ENCODE results near the gene OCA2.

Gene OCA2

DNA sequence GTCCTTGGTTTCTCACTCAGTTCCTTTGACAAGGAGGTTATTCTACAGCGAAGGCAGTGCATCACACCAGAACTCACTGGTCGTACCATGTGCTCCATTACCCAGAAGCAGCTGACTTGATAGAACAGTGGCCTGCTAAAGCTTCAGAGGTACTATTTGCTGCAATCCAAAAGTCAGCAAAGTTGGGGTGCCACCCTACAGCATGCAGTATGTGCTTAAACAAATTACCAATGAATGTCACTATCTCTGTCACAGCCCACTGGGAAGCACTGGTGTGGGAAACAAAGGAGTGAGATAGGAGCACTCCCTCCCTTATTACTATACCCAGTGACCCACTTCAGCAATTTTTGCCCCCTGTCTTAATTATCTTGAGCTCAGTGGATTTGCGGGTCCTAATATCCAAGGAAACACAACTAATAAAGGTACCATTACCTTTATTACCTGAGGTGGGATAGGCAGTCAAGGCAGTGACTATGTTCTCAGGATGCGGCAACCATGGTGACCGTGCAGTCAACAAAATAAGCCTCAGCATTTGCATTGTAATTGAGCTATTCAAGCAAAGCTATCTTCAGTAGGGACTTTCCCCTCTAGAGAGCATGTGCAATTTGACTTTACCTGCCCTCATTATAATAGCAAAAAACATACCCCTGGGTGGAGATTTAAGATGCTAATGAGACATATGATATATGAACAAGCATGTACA is 199.4 kb downstream of the OCA2 start:
- H3K36me3 ChIP-seq (ENCODE audit: low read length), result no peaks in the 10 kb centered on the region

DNA sequence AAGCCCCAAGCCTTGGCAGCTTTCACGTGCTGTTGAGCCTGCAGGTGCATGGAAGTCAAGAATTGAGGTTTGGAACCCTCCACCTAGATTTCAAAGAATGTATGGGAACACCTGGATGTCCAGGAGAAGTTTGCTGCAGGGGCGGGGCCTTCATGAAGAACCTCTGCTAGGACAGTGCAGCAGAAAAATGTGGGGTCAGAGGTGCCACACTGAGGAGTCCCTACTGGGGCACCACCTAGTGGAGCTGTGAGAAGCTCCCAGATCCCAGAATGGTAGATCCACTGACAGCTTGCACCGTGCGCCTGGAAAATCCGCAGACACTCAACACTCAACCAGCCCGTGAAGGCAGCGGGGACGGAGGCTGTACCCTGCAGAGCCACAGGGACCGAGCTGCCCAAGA is 201.6 kb downstream of the OCA2 start:
- Histone ChIP-seq H2AFZ (ENCODE audit: low read depth, low read length, severe bottlenecking) (no peak overlapping the region), H3K36me3 (ENCODE audit: low read length) (no peaks in the 10 kb centered on the region), H3K4me3 (ENCODE audit: insufficient read depth, low read length, poor library complexity, severe bottlenecking) (no peak overlapping the region), H3K27me3 (ENCODE audit: low read length) (no peaks in the 10 kb centered on the region), H3K79me2 (ENCODE audit: insufficient read depth, low read length) (no peaks in the 10 kb centered on the region), H3K9ac (ENCODE audit: low read length) (no peak overlapping the region), H3F3A (ENCODE audit: insufficient read depth) (no peaks in the 10 kb centered on the region), H3K9me3 (ENCODE audit: insufficient read depth, low read length) (no peaks in the 10 kb centered on the region), H3K4me2 (ENCODE audit: low read depth, low read length, poor library complexity, severe bottlenecking) (no peak overlapping the region), H4K20me1 (ENCODE audit: low read depth, low read length) (no peaks in the 10 kb centered on the region), H3K27ac (ENCODE audit: low read depth, low read length) (no peak overlapping the region), H3K9me2 (replicated peaks; ENCODE audit: insufficient read depth, low read length) (no peaks in the 10 kb centered on the region)
- TF ChIP-seq EZH2phosphoT487 (conservative IDR thresholded peaks at IDR 0.05; ENCODE audit: low read length), result no peak
- TF ChIP-seq, protein P1, sequence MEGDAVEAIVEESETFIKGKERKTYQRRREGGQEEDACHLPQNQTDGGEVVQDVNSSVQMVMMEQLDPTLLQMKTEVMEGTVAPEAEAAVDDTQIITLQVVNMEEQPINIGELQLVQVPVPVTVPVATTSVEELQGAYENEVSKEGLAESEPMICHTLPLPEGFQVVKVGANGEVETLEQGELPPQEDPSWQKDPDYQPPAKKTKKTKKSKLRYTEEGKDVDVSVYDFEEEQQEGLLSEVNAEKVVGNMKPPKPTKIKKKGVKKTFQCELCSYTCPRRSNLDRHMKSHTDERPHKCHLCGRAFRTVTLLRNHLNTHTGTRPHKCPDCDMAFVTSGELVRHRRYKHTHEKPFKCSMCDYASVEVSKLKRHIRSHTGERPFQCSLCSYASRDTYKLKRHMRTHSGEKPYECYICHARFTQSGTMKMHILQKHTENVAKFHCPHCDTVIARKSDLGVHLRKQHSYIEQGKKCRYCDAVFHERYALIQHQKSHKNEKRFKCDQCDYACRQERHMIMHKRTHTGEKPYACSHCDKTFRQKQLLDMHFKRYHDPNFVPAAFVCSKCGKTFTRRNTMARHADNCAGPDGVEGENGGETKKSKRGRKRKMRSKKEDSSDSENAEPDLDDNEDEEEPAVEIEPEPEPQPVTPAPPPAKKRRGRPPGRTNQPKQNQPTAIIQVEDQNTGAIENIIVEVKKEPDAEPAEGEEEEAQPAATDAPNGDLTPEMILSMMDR (IDR thresholded peaks at IDR 0.05; ENCODE audit: insufficient read depth, low read length, poor library complexity, severe bottlenecking), result no peak

More for the DNA sequence above, 199.4 kb downstream of the OCA2 start:
- no peak for TF ChIP-seq EZH2phosphoT487 (conservative IDR thresholded peaks at IDR 0.05; ENCODE audit: low read length)
- TF ChIP-seq, protein P1 (IDR thresholded peaks at IDR 0.05; ENCODE audit: insufficient read depth, low read length, poor library complexity, severe bottlenecking), result no peak
- Histone ChIP-seq H3K4me3 (ENCODE audit: insufficient read depth, low read length, poor library complexity, severe bottlenecking) (no peak overlapping the region), H3K9me2 (replicated peaks; ENCODE audit: insufficient read depth, low read length) (no peaks in the 10 kb centered on the region), H4K20me1 (ENCODE audit: low read depth, low read length) (no peaks in the 10 kb centered on the region), H2AFZ (ENCODE audit: low read depth, low read length, severe bottlenecking) (no peak overlapping the region), H3F3A (ENCODE audit: insufficient read depth) (no peaks in the 10 kb centered on the region), H3K79me2 (ENCODE audit: insufficient read depth, low read length) (no peaks in the 10 kb centered on the region), H3K9me3 (ENCODE audit: insufficient read depth, low read length) (no peaks in the 10 kb centered on the region), H3K27ac (ENCODE audit: low read depth, low read length) (no peak overlapping the region), H3K27me3 (ENCODE audit: low read length) (no peaks in the 10 kb centered on the region), H3K4me2 (ENCODE audit: low read depth, low read length, poor library complexity, severe bottlenecking) (no peak overlapping the region), H3K9ac (ENCODE audit: low read length) (no peak overlapping the region)

DNA sequence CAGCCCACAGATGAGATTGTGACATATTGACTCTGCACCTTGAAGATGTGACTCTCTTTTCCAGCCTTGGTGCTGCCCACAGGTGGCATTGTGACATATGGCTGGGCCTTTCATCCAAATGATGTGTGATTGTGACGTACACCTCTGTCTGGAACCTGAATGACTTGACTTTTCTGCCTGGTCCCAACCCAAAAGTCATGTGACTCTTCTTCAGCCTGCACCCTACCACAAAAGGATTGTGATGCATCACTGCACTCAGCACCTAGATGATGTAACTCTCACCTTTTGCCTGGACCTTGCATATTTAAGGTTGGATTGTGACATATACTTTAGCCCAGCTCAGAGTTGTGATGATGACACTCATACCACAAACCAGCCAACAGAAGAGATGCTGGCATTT is 204.5 kb downstream of the OCA2 start:
- Histone ChIP-seq H3K9me2 (replicated peaks; ENCODE audit: insufficient read depth, low read length) (no peaks in the 10 kb centered on the region), H3K79me2 (ENCODE audit: insufficient read depth, low read length) (no peaks in the 10 kb centered on the region), H3K27me3 (ENCODE audit: low read length) (no peaks in the 10 kb centered on the region), H4K20me1 (ENCODE audit: low read depth, low read length) (no peaks in the 10 kb centered on the region), H3K9ac (ENCODE audit: low read length) (no peak overlapping the region), H3F3A (ENCODE audit: insufficient read depth) (no peaks in the 10 kb centered on the region), H3K4me2 (ENCODE audit: low read depth, low read length, poor library complexity, severe bottlenecking) (no peak overlapping the region), H2AFZ (ENCODE audit: low read depth, low read length, severe bottlenecking) (no peak overlapping the region), H3K36me3 (ENCODE audit: low read length) (no peaks in the 10 kb centered on the region), H3K4me3 (ENCODE audit: insufficient read depth, low read length, poor library complexity, severe bottlenecking) (no peak overlapping the region), H3K27ac (ENCODE audit: low read depth, low read length) (no peak overlapping the region), H3K9me3 (ENCODE audit: insufficient read depth, low read length) (no peaks in the 10 kb centered on the region)
- TF ChIP-seq EZH2phosphoT487 (conservative IDR thresholded peaks at IDR 0.05; ENCODE audit: low read length), result no peak
- TF ChIP-seq, protein P1 (IDR thresholded peaks at IDR 0.05; ENCODE audit: insufficient read depth, low read length, poor library complexity, severe bottlenecking), result no peak
